ENCODE data around the gene SDSL.
A peak's percentile ranks its signal among the peaks of the same experiment; 100 is the strongest.

The SDSL gene

GRCh38 chr12:113479216-113479589 is 57.0 kb downstream of the SDSL start:
- TF ChIP-seq SIN3A (IDR thresholded peaks at IDR 0.05; ENCODE audit: borderline replicate concordance, insufficient read depth, low read length) (no peak), TAF1 (IDR thresholded peaks at IDR 0.05; ENCODE audit: borderline replicate concordance, insufficient read depth, low read length) (no peak), FOXP2 (optimal IDR thresholded peaks at IDR 0.05; ENCODE audit: borderline replicate concordance, extremely low read depth, extremely low read length, insufficient read depth) (no peak), POLR2AphosphoS5 (IDR thresholded peaks at IDR 0.05; ENCODE audit: low read depth, low read length) (no peak)
- TF ChIP-seq, protein P1, sequence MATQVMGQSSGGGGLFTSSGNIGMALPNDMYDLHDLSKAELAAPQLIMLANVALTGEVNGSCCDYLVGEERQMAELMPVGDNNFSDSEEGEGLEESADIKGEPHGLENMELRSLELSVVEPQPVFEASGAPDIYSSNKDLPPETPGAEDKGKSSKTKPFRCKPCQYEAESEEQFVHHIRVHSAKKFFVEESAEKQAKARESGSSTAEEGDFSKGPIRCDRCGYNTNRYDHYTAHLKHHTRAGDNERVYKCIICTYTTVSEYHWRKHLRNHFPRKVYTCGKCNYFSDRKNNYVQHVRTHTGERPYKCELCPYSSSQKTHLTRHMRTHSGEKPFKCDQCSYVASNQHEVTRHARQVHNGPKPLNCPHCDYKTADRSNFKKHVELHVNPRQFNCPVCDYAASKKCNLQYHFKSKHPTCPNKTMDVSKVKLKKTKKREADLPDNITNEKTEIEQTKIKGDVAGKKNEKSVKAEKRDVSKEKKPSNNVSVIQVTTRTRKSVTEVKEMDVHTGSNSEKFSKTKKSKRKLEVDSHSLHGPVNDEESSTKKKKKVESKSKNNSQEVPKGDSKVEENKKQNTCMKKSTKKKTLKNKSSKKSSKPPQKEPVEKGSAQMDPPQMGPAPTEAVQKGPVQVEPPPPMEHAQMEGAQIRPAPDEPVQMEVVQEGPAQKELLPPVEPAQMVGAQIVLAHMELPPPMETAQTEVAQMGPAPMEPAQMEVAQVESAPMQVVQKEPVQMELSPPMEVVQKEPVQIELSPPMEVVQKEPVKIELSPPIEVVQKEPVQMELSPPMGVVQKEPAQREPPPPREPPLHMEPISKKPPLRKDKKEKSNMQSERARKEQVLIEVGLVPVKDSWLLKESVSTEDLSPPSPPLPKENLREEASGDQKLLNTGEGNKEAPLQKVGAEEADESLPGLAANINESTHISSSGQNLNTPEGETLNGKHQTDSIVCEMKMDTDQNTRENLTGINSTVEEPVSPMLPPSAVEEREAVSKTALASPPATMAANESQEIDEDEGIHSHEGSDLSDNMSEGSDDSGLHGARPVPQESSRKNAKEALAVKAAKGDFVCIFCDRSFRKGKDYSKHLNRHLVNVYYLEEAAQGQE (IDR thresholded peaks at IDR 0.05; ENCODE audit: insufficient read depth in 1 of 2, low read depth in 2 of 2, low read length in 2 of 2): no peak

- TF ChIP-seq, protein P1 (IDR thresholded peaks at IDR 0.05; ENCODE audit: insufficient read depth in 1 of 2, low read depth in 2 of 2, low read length in 2 of 2): peak; percentile 97 to 99
- TF ChIP-seq TAF1 (IDR thresholded peaks at IDR 0.05; ENCODE audit: borderline replicate concordance, insufficient read depth, low read length): no peak
Observed at GRCh38 chr12:113479590-113480335, 57.6 kb downstream of the SDSL start.

DNA sequence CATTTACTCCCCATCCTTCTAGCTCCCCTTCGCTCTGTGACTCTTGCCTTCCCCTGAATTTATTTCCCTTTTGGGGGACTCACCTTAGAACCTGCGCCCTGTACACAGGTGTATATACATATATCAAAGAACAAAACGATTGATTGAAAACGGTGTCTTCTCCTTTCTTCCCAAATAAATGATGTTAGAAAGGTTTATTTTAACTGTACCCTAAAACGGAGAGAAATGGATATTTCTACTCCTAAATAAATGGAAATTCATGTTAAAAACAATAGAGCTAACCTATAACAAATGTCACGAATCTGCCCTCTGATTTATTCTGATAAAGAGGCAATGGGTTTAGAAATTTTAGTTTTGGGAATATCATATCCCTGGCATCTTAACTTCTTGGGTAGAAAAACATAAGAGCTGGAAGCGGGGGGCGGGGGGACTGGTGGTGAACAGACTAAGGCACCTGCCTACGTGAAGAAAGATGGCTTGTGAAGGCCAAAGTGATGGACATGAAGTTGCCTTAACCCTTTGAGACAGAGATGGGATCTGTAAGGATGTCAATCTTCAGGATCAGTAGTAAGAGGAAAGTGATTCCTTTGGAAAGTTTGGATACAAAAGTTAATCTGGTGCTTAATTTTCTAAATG is 58.3 kb downstream of the SDSL start:
- TF ChIP-seq TAF1 (IDR thresholded peaks at IDR 0.05; ENCODE audit: borderline replicate concordance, insufficient read depth, low read length) (no peak), SIN3A (IDR thresholded peaks at IDR 0.05; ENCODE audit: borderline replicate concordance, insufficient read depth, low read length) (no peak), FOXP2 (optimal IDR thresholded peaks at IDR 0.05; ENCODE audit: borderline replicate concordance, extremely low read depth, extremely low read length, insufficient read depth) (no peak), POLR2AphosphoS5 (IDR thresholded peaks at IDR 0.05; ENCODE audit: low read depth, low read length) (no peak)
- TF ChIP-seq, protein P1 (IDR thresholded peaks at IDR 0.05; ENCODE audit: insufficient read depth in 1 of 2, low read depth in 2 of 2, low read length in 2 of 2): no peak; a peak in 1 of 4 replicates

DNA sequence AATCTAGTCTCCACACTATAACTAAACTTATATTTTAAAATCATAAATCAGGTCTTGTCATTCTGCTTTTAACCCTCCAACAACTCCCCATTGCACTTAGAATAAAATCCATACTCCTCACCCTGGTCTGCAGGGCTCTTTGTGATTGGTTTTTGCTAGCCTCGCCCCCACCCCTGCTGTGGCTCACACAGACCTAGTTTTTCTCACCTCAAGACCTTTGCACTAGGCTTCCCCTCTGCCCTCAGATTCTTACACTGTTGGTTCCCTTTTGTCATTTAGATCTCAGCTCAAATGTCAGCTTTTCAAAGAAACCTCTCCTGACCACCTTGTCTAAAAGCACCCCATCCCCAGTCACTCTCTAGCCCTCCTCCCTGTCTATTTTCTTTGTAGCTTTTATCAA is 60.2 kb downstream of the SDSL start:
- TF ChIP-seq SIN3A (IDR thresholded peaks at IDR 0.05; ENCODE audit: borderline replicate concordance, insufficient read depth, low read length): no peak
- no peak for TF ChIP-seq TAF1 (IDR thresholded peaks at IDR 0.05; ENCODE audit: borderline replicate concordance, insufficient read depth, low read length)
- no peak for TF ChIP-seq FOXP2 (optimal IDR thresholded peaks at IDR 0.05; ENCODE audit: borderline replicate concordance, extremely low read depth, extremely low read length, insufficient read depth)
- TF ChIP-seq, protein P1 (IDR thresholded peaks at IDR 0.05; ENCODE audit: insufficient read depth in 1 of 2, low read depth in 2 of 2, low read length in 2 of 2): no peak
- TF ChIP-seq POLR2AphosphoS5 (IDR thresholded peaks at IDR 0.05; ENCODE audit: low read depth, low read length): no peak
